ENCODE data around the gene BCL7A. TPM values are rescaled to one million over a fixed set of nuclear protein-coding genes. Genes with fewer than 3 reads are reported as not detected.

BCL7A gene
- total and polyA plus RNA-seq, 4 donors, result 1.1 to 6.3 (median 4.5) TPM

DNA sequence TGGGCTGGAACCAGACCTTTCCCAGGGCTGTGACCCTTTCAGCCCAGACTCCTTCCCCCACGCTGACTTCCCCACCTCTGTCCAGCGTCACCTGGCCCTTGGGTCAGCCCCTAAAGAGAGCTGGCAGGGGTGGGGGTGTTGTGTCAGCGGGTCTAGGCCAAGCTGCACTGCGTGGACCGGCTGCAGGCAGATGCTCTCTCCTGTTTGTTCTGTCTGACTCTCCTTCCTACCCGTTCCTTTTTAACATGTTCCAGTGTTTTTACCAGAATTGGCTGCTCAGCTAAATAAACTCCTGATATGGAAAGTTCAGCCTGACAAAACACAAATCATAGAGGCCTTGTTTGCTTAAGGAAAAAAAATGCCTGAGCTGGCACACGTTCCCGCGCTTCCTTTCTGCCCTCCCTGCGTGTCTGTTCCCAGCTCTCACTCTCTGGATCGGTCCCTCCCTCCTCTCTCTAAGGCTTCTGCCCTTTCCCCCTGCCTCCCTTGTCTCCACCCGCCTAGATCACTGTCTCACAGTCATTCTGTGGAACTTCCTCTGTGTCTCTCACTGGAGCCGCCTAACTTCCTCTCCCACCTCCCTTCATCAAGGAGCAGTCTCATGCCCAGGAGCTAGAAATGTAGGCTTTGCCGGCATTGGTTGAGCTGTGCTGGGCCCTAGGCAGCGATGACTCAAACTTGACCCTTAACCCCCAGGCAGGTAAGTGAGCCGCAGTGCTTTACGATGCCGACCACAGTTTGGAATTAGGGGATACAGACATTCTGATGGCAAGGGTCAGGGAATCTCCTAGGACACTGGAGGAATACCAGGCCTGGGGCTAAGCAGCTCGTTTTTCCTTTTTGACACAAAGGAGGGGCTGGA is 41.4 kb downstream of the BCL7A start:
- Histone ChIP-seq H3K36me3 (ENCODE audit: control insufficient read depth in 1 of 2, insufficient read depth in 2 of 2, low read length in 1 of 2) (peaks cover 0 to 2% of the 10 kb centered on the region in 2 donors), H3K4me1 (ENCODE audit: control insufficient read depth in 1 of 2, insufficient read depth in 2 of 2, low read length in 2 of 2) (no peaks in the 10 kb centered on the region), H3K27me3 (ENCODE audit: control insufficient read depth in 1 of 2, insufficient read depth in 2 of 2, low read length in 1 of 2) (no peaks in the 10 kb centered on the region), H3K27ac (ENCODE audit: low read depth in 1 of 2, low read length in 2 of 2) (peak overlapping the region; percentile 20 to 84), H3K9me3 (ENCODE audit: control insufficient read depth, low read length) (no peaks in the 10 kb centered on the region), H3K4me3 (ENCODE audit: low read length in 2 of 2) (no peak overlapping the region)
- 4 to 6% methylated on average over 19 of the region's 19 CpGs for WGBS, 2 donors
- peak; percentile 80 for ATAC-seq (ENCODE audit: low FRiP score)
- intact Hi-C loops (cut with DNase I), result no loop called here
- DNase-seq, result peak in 1 of 2 donors; percentile 76

DNA sequence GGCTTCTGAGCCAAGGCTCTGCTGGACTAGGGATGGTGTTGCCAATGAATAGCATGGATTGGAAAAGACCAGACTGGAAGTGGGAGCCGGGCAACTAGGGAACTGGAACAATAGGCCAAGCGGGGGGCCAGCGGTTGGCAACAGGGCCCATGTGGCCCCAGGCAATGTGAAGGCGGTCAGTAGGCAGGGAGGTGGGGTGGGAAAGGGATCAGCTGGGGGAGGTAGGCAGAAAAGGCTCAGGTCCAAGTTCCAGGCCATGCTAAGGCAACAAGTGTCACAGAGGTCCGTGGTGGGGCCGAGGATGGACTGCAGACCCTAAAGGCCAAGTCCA is 42.0 kb downstream of the BCL7A start:
- Histone ChIP-seq H3K9me3 (ENCODE audit: control insufficient read depth, low read length) (no peaks in the 10 kb centered on the region), H3K27me3 (ENCODE audit: control insufficient read depth in 1 of 2, insufficient read depth in 2 of 2, low read length in 1 of 2) (no peaks in the 10 kb centered on the region), H3K4me1 (ENCODE audit: control insufficient read depth in 1 of 2, insufficient read depth in 2 of 2, low read length in 2 of 2) (no peaks in the 10 kb centered on the region), H3K27ac (ENCODE audit: low read depth in 1 of 2, low read length in 2 of 2) (peak overlapping the region in 1 of 2 donors; percentile 84), H3K36me3 (ENCODE audit: control insufficient read depth in 1 of 2, insufficient read depth in 2 of 2, low read length in 1 of 2) (peaks cover 0 to 2% of the 10 kb centered on the region in 2 donors), H3K4me3 (ENCODE audit: low read length in 2 of 2) (no peak overlapping the region)
- intact Hi-C loops (cut with DNase I), result no loop called here
- WGBS, 2 donors, result 60 to 67% methylated on average over 6 of the region's 6 CpGs
- DNase-seq (no peak), ATAC-seq (ENCODE audit: low FRiP score) (peak; percentile 26)

DNA sequence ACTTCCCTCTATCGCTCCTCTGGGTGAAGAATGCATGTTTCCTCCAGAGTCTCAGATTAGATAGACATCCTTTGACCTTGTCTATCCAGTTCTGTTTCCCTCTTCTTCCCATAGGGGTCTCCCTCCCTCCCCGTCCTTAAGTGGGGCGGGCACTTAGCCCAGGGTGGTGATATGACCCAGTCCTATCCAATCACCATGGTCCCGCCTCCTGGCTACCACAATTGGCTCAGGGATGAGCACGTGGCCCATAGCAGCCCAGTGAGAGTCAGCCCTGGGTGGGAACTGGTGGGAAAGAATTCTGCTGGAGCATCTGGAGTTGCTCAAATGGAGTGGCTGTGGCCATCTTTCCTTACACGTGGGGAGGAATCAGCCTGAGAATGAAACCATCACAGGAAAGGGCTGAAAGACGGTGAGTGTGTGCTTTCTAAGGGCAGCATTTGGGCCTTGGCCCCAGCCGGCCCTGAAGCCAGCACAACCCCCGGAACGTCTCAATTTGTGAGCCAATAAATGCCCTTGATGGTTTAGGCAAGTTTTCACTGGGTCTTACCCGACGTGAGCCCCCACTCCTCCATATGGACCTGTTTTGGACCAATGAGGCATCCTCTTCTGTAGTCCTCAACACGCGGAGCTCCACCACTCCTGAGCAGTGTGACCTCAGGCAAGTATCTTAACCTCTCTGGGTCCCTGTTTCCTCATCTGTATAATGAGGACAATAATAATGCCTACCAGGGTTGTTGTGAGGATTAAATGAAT is 42.5 kb downstream of the BCL7A start:
- Histone ChIP-seq H3K9me3 (ENCODE audit: control insufficient read depth, low read length) (no peaks in the 10 kb centered on the region), H3K36me3 (ENCODE audit: control insufficient read depth in 1 of 2, insufficient read depth in 2 of 2, low read length in 1 of 2) (peaks cover 0 to 2% of the 10 kb centered on the region in 2 donors), H3K27me3 (ENCODE audit: control insufficient read depth in 1 of 2, insufficient read depth in 2 of 2, low read length in 1 of 2) (no peaks in the 10 kb centered on the region), H3K27ac (ENCODE audit: low read depth in 1 of 2, low read length in 2 of 2) (no peak overlapping the region), H3K4me3 (ENCODE audit: low read length in 2 of 2) (no peak overlapping the region), H3K4me1 (ENCODE audit: control insufficient read depth in 1 of 2, insufficient read depth in 2 of 2, low read length in 2 of 2) (no peaks in the 10 kb centered on the region)
- ATAC-seq (ENCODE audit: low FRiP score) (peak; percentile 77), DNase-seq (peak; percentile 87 to 89)
- 76 to 79% methylated on average over 14 of the region's 14 CpGs for WGBS, 2 donors
- intact Hi-C loops (cut with DNase I), result no loop called here

DNA sequence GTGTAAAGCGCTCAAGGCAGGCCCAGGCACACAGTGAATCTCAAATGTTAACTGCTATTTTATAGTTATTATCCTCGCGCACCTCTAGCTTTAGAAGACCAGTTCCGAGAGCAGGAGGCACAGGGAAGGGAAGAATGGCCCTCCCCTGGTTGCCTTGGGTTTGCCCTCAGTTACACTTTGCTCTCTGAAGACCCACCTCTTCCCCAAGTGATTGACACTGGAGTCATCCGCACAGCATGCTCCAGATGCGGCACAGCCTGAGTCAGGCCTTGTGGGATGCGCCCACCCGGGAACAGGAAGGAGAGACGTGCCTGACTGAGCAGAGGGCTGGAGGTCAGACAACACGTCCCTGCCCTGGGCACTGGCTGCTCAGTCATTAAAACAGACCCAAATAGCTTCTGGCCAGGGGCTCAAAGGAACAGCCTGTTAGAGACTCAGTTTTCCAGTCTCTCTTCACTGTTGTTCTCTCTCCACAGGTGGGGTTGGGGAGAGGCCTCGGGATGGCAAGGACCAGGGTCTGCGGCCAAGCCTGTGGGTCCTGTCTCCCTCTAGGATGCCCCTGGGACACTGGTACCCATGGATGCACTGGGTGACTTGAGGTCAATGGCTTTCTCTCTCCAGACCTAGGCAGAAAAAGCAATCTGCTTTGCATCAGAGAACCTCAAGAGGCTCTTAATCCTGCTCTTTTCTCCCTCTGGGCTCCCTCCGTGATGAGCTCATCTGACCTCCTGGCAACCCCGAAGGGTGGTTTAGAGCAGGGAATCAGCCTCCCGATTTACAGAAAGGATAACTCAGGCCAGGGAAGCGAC is 43.3 kb downstream of the BCL7A start:
- ATAC-seq (ENCODE audit: low FRiP score), result no peak
- no peak overlapping the region for H3K27ac ChIP-seq (ENCODE audit: low read depth in 1 of 2, low read length in 2 of 2)
- 85 to 90% methylated on average over 16 of the region's 16 CpGs for WGBS, 2 donors
- H3K4me3 ChIP-seq (ENCODE audit: low read length in 2 of 2), result no peak overlapping the region
- DNase-seq, result peak in 1 of 2 donors; percentile 64
- H3K27me3 ChIP-seq (ENCODE audit: control insufficient read depth in 1 of 2, insufficient read depth in 2 of 2, low read length in 1 of 2), result no peaks in the 10 kb centered on the region
- H3K36me3 ChIP-seq (ENCODE audit: control insufficient read depth in 1 of 2, insufficient read depth in 2 of 2, low read length in 1 of 2), result peaks cover 0 to 2% of the 10 kb centered on the region in 2 donors
- H3K9me3 ChIP-seq (ENCODE audit: control insufficient read depth, low read length), result no peaks in the 10 kb centered on the region
- intact Hi-C loops (cut with DNase I), result no loop called here
- H3K4me1 ChIP-seq (ENCODE audit: control insufficient read depth in 1 of 2, insufficient read depth in 2 of 2, low read length in 2 of 2), result no peaks in the 10 kb centered on the region

DNA sequence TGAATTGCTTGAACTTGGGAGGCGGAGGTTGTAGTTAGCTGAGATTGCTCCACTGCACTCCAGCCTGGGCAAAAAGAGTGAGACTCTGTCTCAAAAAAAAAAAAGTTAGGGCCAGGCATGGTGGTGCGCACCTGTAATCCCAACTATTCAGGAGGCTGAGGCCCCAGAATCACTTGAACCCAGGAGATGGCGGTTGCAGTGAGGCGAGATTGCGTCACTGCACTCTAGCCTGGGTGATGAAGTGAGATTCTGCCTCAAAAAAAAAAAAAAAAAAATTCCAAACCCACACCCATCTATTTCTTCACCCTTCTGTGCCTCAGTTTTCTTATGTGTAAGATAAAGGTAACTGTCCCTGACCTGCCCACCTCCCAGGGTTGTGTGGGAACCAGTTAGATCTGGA is 45.9 kb downstream of the BCL7A start:
- Histone ChIP-seq H3K9me3 (ENCODE audit: control insufficient read depth, low read length) (no peaks in the 10 kb centered on the region), H3K36me3 (ENCODE audit: control insufficient read depth in 1 of 2, insufficient read depth in 2 of 2, low read length in 1 of 2) (no peaks in the 10 kb centered on the region), H3K4me1 (ENCODE audit: control insufficient read depth in 1 of 2, insufficient read depth in 2 of 2, low read length in 2 of 2) (no peaks in the 10 kb centered on the region), H3K27ac (ENCODE audit: low read depth in 1 of 2, low read length in 2 of 2) (no peak overlapping the region), H3K27me3 (ENCODE audit: control insufficient read depth in 1 of 2, insufficient read depth in 2 of 2, low read length in 1 of 2) (no peaks in the 10 kb centered on the region), H3K4me3 (ENCODE audit: low read length in 2 of 2) (no peak overlapping the region)
- ATAC-seq (ENCODE audit: low FRiP score) (no peak), DNase-seq (no peak)
- intact Hi-C loops (cut with DNase I), result no loop called here
- WGBS, 2 donors, result 97 to 99% methylated on average over 5 of the region's 5 CpGs

DNA sequence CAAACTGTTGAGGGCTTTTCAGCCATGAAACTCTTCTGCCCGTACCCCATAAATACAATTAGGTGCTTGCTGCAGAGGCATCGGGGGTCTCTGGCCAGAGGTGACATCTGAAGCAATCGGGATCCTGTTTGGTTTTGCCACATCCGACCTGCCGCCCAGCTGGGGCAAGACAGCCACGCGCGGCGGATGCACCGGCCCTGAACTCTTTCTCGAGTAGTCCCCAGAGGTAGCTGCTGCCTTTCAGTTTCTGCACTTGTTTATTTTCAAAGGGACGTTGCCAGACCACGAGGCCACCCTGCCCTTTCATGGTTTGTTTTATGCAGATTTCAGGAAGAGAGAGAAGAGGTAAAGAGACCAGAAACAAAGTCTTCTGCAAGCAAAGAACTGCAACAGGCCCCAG is 46.3 kb downstream of the BCL7A start:
- Histone ChIP-seq H3K4me1 (ENCODE audit: control insufficient read depth in 1 of 2, insufficient read depth in 2 of 2, low read length in 2 of 2) (no peaks in the 10 kb centered on the region), H3K9me3 (ENCODE audit: control insufficient read depth, low read length) (no peaks in the 10 kb centered on the region), H3K36me3 (ENCODE audit: control insufficient read depth in 1 of 2, insufficient read depth in 2 of 2, low read length in 1 of 2) (no peaks in the 10 kb centered on the region), H3K27ac (ENCODE audit: low read depth in 1 of 2, low read length in 2 of 2) (no peak overlapping the region), H3K4me3 (ENCODE audit: low read length in 2 of 2) (no peak overlapping the region), H3K27me3 (ENCODE audit: control insufficient read depth in 1 of 2, insufficient read depth in 2 of 2, low read length in 1 of 2) (no peaks in the 10 kb centered on the region)
- WGBS, 2 donors, result 15 to 22% methylated on average over 13 of the region's 13 CpGs
- ATAC-seq (ENCODE audit: low FRiP score) (no peak), DNase-seq (no peak)
- intact Hi-C loops (cut with DNase I), result no loop called here

DNA sequence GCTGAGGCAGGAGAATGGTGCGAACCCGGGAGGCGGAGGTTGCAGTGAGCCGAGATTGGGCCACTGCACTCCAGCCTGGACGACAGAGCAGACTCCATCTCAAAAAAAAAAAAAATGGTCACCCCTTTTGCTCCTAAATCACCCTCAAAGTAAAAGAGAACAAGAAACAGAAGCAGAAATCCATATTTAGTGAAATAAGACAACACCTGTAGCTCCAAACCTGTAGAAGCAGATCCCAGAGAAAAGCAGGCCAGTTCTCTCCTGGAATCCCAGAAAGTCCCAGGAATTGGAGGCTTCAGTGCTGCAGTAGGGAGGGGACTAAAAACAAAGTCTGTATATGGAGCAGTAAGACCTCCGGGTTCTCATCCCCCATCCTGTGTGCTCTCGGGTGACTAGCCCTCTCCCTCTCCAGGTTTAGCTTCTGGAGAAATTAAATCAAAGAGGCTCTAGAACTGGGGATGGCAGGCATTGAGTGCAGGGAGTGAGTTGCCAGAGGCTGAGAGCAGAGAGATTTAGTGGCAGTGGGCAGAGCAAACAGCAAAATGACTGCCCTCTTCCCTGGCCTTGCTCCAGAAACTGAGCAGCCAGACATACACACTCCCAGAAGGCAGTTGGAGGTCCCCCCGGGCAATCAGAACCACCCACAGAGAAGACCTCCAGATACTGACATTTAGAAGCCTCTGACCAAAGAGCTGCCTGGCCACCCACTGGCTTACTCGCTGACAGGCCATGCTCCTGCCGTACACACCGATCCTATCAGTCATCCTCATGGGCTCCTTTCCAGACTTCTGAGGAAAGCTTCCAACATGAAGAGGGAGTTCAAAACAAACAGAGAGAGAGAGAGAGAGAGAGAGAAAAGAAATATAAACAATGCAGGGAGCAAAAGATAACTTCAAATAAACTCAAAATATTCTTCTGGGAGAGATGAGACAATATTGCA is 50.6 kb downstream of the BCL7A start:
- no peaks in the 10 kb centered on the region for H3K4me1 ChIP-seq (ENCODE audit: control insufficient read depth in 1 of 2, insufficient read depth in 2 of 2, low read length in 2 of 2)
- 42 to 44% methylated on average over 11 of the region's 11 CpGs for WGBS, 2 donors
- H3K4me3 ChIP-seq (ENCODE audit: low read length in 2 of 2), result no peak overlapping the region
- DNase-seq (peak in 1 of 2 donors; percentile 63), ATAC-seq (ENCODE audit: low FRiP score) (peak; percentile 69)
- H3K27ac ChIP-seq (ENCODE audit: low read depth in 1 of 2, low read length in 2 of 2), result peak overlapping the region in 1 of 2 donors; percentile 92
- no peaks in the 10 kb centered on the region for H3K27me3 ChIP-seq (ENCODE audit: control insufficient read depth in 1 of 2, insufficient read depth in 2 of 2, low read length in 1 of 2)
- intact Hi-C loops (cut with DNase I), result no loop called here
- H3K9me3 ChIP-seq (ENCODE audit: control insufficient read depth, low read length), result no peaks in the 10 kb centered on the region
- no peaks in the 10 kb centered on the region for H3K36me3 ChIP-seq (ENCODE audit: control insufficient read depth in 1 of 2, insufficient read depth in 2 of 2, low read length in 1 of 2)

DNA sequence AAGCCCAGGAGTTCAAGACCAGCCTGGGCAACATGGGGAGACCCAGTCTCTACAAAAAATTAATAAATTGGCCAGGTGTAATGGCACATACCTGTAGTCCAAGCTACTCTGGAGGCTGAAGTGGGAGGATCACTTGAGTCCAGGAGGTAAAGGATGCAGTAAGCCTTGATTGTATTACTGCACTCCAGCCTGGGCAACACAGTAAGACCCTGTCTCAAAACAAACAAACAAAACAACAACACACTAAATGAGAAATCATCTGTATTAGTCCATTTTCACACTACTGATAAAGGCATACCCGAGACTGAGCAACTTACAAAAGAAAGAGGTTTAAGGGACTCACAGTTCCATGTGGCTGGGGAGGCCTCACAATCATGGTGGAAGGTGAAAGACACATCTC is 52.1 kb downstream of the BCL7A start:
- WGBS, 2 donors, result 96% methylated on average over 1 of the region's 1 CpG
- intact Hi-C loops (cut with DNase I), result no loop called here

More for the DNA sequence above, 52.1 kb downstream of the BCL7A start:
- no peak for DNase-seq
- H3K27ac ChIP-seq (ENCODE audit: low read depth in 1 of 2, low read length in 2 of 2), result no peak overlapping the region
- H3K4me1 ChIP-seq (ENCODE audit: control insufficient read depth in 1 of 2, insufficient read depth in 2 of 2, low read length in 2 of 2), result no peaks in the 10 kb centered on the region
- H3K36me3 ChIP-seq (ENCODE audit: control insufficient read depth in 1 of 2, insufficient read depth in 2 of 2, low read length in 1 of 2), result no peaks in the 10 kb centered on the region
- no peaks in the 10 kb centered on the region for H3K27me3 ChIP-seq (ENCODE audit: control insufficient read depth in 1 of 2, insufficient read depth in 2 of 2, low read length in 1 of 2)
- ATAC-seq (ENCODE audit: low FRiP score), result no peak
- H3K4me3 ChIP-seq (ENCODE audit: low read length in 2 of 2), result no peak overlapping the region
- no peaks in the 10 kb centered on the region for H3K9me3 ChIP-seq (ENCODE audit: control insufficient read depth, low read length)
